Pancreas (tissue), 10 donors: ENCODE data around the gene TEX101. TPM values are rescaled to one million over a fixed set of nuclear protein-coding genes. Genes with fewer than 3 reads are reported as not detected.

Experiments used
- ATAC-seq, 4 donors: fragments of 200-7000 bp; cut with Tn5 transposase; one replicate each; pipeline versions ENCODE4 v1.8.0 to v1.9.1; 2020; ENCODE audit warnings: mild to moderate bottlenecking in 4 of 4, moderate library complexity in 4 of 4
- DNase-seq, 6 donors: peaks; one replicate each; pipeline ENCODE4 v3.0.0-alpha.2; 2020
- FAIRE-seq: peaks from 2 replicates; lab custom pipeline; 2012; peaks lifted over from hg19 to GRCh38; lab: Jason Lieb, UNC
- H3K27ac ChIP-seq, 4 donors: fragments of 200-600 bp; sonication (generic); 1 replicate in 3 of 4; 2 replicates in 1 of 4; pipeline versions ENCODE4 v1.5.0 to v1.8.0; 2020
- H3K27me3 ChIP-seq, 4 donors: fragments of 200-600 bp; one replicate each; pipeline ENCODE4 v1.8.0; 2021
- H3K36me3 ChIP-seq, 3 donors: fragments of 200-600 bp; sonication (generic) in 1 of 3; one replicate each; pipeline versions ENCODE4 v1.5.0 to v1.8.0; 2020 to 2021
- H3K4me1 ChIP-seq, 3 donors: fragments of 200-600 bp; one replicate each; pipeline ENCODE4 v1.8.0; 2021
- H3K4me3 ChIP-seq, 4 donors: fragments of 200-600 bp; sonication (generic) in 2 of 4; one replicate each; pipeline versions ENCODE4 v1.5.0 to v1.8.0; 2020 to 2021
- H3K9me3 ChIP-seq, 4 donors: fragments of 200-600 bp; one replicate each; pipeline ENCODE4 v1.8.0; 2021
- WGBS, 2 donors: extraction: QIAGEN DNeasy Blood & Tissue Kit; methylation state at CpG; one replicate each; pipeline ENCODE4 v1.1.7; 2013; 5-methylcytosine and 5-hydroxymethylcytosine counted together
- intact Hi-C, 3 donors: fragments of 100-400 bp; cut with DNase I; formaldehyde crosslinking; loops; one replicate each; pipeline versions ENCODE4 v1.11.1 to v1.14.2; 2022
- polyA plus RNA-seq, 2 donors: library from polyadenylated mRNA; stranded (reverse); fragments of 200-250 nt; gene quantifications; one replicate each; pipeline ENCODE4 v1.2.3, GENCODE V29; 2013
- total RNA-seq, 6 donors: library from RNA; stranded (reverse); fragmentation: NEBNext Ultra II Directional in 4 of 6; extraction: Animal tissue kit (Norgen Biotek cat#: 25700) in 4 of 6; gene quantifications; one replicate each; pipeline versions ENCODE4 v1.2.1 to v1.2.4, GENCODE V29; 2021 to 2023
- TF ChIP-seq, protein P1 (sequence below), 4 donors: fragments of 200-600 bp; sonication (generic) in 3 of 4; IDR thresholded peaks; one replicate each; pipeline versions ENCODE4 v1.5.0 to v1.8.0; 2021; ENCODE audit warnings: antibody characterized with exemption in 4 of 4
- donor health status: healthy with polysubstance abuse.
- donor health status: DM: no; HTN: no; CAD: no; lungs with moderate emphysema.
- donor health status: DM: no; HTN: no; CAD: no.
- donor health status: control.
- donor health status: control.
- donor health status: Bipolar disorder and iron deficiency.
- donor health status: DM: yes; HTN: yes; CAD: no.
- donor health status: DM: no; HTN: no; CAD: no.
- donor health status: DM: no; HTN: no; CAD: no.
- donor health status: DM: yes; HTN: yes; CAD: no.

TEX101 gene
- total and polyA plus RNA-seq, 8 donors, result not detected

DNA sequence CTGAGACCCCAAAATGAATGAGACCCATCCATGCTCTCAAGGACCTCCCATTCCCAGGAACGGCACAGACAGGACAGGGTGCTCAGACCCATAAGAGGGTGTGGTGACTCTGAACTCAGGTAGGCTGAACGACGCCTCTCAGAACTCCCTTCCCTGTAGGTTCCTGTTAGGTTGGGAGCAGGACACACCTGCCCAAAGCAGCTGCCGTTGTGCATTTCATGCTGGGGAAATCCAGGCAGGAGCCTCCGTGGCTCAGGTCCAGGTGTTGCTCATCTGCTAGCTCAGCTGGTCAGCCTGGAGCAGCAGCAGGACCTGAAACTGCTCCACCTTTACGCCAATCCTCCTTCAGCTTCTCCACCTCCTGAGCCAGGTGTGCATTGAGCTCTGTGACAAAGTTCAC lies 19.1 kb upstream of the TEX101 start:
- ATAC-seq (no peak), DNase-seq (no peak)

DNA sequence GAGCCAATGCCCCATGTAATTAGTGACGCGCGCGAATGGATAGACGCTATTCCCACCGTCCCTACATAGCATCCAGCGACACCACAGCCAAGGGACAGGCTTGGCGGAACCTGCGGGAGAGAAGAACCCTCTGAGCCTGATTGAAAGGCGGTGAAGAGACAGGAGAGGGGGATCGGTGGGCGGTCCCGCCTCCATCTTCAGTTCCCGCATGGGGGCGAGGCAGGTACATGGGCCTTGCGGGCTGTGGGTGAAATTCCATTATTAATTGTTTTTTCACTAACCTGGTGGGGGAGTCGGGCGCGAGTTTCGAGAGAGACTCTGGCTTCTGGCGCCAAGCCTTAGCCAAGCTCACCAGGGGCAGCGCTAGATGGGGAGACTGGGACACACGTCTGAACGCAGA lies 8.4 kb upstream of the TEX101 start:
- intact Hi-C loops, result no loop called here
- ATAC-seq, result no peak
- no peak for FAIRE-seq

More for the DNA sequence above, 19.1 kb upstream of the TEX101 start:
- H3K4me3 ChIP-seq, result no peak overlapping the region
- TF ChIP-seq, protein P1, sequence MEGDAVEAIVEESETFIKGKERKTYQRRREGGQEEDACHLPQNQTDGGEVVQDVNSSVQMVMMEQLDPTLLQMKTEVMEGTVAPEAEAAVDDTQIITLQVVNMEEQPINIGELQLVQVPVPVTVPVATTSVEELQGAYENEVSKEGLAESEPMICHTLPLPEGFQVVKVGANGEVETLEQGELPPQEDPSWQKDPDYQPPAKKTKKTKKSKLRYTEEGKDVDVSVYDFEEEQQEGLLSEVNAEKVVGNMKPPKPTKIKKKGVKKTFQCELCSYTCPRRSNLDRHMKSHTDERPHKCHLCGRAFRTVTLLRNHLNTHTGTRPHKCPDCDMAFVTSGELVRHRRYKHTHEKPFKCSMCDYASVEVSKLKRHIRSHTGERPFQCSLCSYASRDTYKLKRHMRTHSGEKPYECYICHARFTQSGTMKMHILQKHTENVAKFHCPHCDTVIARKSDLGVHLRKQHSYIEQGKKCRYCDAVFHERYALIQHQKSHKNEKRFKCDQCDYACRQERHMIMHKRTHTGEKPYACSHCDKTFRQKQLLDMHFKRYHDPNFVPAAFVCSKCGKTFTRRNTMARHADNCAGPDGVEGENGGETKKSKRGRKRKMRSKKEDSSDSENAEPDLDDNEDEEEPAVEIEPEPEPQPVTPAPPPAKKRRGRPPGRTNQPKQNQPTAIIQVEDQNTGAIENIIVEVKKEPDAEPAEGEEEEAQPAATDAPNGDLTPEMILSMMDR (IDR thresholded peaks at IDR 0.05), result no peak
- H3K27ac ChIP-seq, result no peak overlapping the region
- intact Hi-C loops, result no loop called here
- H3K4me1 ChIP-seq, result no peaks in the 10 kb centered on the region
- FAIRE-seq, result no peak
- no peaks in the 10 kb centered on the region for H3K9me3 ChIP-seq
- H3K27me3 ChIP-seq, result peaks cover 0 to 6% (median 0%) of the 10 kb centered on the region in 4 donors
- no peaks in the 10 kb centered on the region for H3K36me3 ChIP-seq
- 48 to 62% methylated on average over 6 of the region's 6 CpGs for WGBS, 2 donors

DNA sequence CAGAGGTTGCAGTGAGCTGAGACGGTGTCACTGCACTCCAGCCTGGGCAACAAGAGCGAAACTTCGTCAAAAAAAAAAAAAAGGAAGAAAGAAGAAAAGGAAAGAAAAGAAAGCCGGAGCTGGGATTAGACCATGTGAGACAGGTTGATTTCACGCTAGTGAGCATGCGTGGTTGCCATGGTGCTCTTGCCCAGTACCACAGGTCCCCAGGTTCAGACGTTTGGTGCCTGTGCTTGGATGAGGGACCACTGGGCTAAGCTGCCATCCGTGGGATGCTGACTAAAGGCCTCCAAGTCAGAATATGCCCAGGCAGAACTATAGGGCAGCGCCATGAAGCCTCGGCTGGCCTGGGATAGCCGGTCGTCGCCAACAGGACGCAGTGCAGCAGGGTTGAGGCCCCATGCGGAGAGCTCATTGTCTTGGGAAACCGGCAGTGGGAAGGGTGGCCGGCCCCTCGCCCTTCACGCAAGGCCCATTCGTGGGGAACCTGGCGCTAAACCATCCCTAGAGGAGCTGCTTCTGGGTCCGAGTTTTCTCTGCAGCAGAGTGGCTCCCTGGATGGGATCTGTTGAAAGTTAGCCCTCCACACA lies 7.2 kb upstream of the TEX101 start:
- Histone ChIP-seq H3K27me3 (peaks cover 0 to 4% (median 0%) of the 10 kb centered on the region in 4 donors), H3K4me3 (no peak overlapping the region), H3K36me3 (no peaks in the 10 kb centered on the region), H3K27ac (no peak overlapping the region), H3K9me3 (no peaks in the 10 kb centered on the region), H3K4me1 (no peaks in the 10 kb centered on the region)
- ATAC-seq (no peak), FAIRE-seq (no peak), DNase-seq (no peak)
- intact Hi-C loops, result no loop called here
- 76 to 79% methylated on average over 22 of the region's 22 CpGs for WGBS, 2 donors
- TF ChIP-seq, protein P1 (IDR thresholded peaks at IDR 0.05), result no peak

More for the DNA sequence above, 8.4 kb upstream of the TEX101 start:
- DNase-seq, result no peak
- Histone ChIP-seq H3K36me3 (no peaks in the 10 kb centered on the region), H3K27me3 (peaks cover 0 to 4% (median 0%) of the 10 kb centered on the region in 4 donors), H3K4me3 (no peak overlapping the region), H3K27ac (no peak overlapping the region), H3K4me1 (no peaks in the 10 kb centered on the region), H3K9me3 (no peaks in the 10 kb centered on the region)
- whole genome bisulfite sequencing, 2 donors, result 62 to 65% methylated on average over 24 of the region's 24 CpGs
- TF ChIP-seq, protein P1 (IDR thresholded peaks at IDR 0.05), result no peak

DNA sequence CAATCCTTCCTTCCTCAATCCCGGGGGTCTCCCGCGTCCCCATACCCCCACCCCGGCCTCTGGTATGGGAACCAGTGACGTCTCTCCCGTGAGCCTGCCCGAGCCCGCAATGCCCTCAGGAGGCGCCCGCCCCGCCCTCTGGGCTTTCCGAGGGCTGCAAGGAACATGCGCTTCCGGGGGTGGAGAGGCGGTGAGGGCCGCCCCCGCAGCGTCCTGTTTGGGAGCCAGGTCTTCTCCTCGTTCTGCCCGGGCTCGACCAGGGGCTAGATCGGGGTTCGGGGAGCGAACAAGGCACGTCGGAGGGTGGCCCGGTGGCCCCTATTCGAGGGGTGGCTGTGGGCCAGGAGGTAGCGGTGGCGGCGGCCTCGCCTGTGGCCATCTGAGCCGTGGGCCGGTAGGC lies 6.6 kb upstream of the TEX101 start:
- H3K4me1 ChIP-seq, result no peaks in the 10 kb centered on the region
- H3K9me3 ChIP-seq, result no peaks in the 10 kb centered on the region
- H3K4me3 ChIP-seq, result no peak overlapping the region
- TF ChIP-seq, protein P1 (IDR thresholded peaks at IDR 0.05), result no peak
- 85 to 86% methylated on average over 33 to 34 of the region's 34 CpGs for WGBS, 2 donors
- FAIRE-seq, result no peak
- no peaks in the 10 kb centered on the region for H3K36me3 ChIP-seq
- ATAC-seq, result no peak
- no peak overlapping the region for H3K27ac ChIP-seq
- no peak for DNase-seq
- intact Hi-C loops, result no loop called here
- H3K27me3 ChIP-seq, result peaks cover 0 to 4% (median 0%) of the 10 kb centered on the region in 4 donors

DNA sequence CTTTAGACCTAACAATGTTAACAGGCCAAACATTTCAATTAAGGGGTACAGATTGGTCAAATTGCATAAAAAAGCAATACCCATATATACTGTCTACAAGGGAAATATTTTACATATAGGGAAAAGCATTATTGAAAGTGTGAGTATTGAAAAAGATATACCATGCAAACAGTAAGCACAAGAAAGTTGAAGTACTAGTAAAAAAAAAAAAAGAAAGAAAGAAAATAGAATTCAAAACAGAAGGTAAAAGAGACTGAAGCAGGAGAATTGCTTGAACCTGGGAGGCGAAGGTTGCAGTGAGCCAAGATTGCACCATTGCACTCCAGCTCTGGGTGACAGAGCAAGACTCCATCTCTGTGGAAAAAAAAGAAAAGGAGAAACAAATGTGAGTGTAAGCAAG lies 5.3 kb upstream of the TEX101 start:
- no peaks in the 10 kb centered on the region for H3K4me1 ChIP-seq
- WGBS, 2 donors, result 94 to 96% methylated on average over 1 of the region's 1 CpG
- TF ChIP-seq, protein P1 (IDR thresholded peaks at IDR 0.05), result no peak
- intact Hi-C loops, result no loop called here
- no peak overlapping the region for H3K27ac ChIP-seq
- no peaks in the 10 kb centered on the region for H3K9me3 ChIP-seq
- FAIRE-seq (no peak), ATAC-seq (no peak), DNase-seq (no peak)
- H3K27me3 ChIP-seq, result no peaks in the 10 kb centered on the region
- H3K4me3 ChIP-seq, result no peak overlapping the region
- no peaks in the 10 kb centered on the region for H3K36me3 ChIP-seq
